GM23248 (cell line): Measurements from ENCODE around the gene ZPLD1. TPM values are rescaled to one million over a fixed set of nuclear protein-coding genes. Genes with fewer than 3 reads are reported as not detected.

Experiments
- DNase-seq: peaks from one replicate; pipeline ENCODE4 v3.0.0-alpha.2; 2015
- H2AFZ ChIP-seq: fragments of 200-600 bp; sonication (generic); 2 replicates; pipeline ENCODE4 v1.6.1; 2016; ENCODE audit warnings: antibody characterized with exemption
- H3F3A ChIP-seq: fragments of 200-600 bp; sonication (generic); 2 replicates; pipeline ENCODE4 v1.6.1; 2016; ENCODE audit warnings: mild to moderate bottlenecking, antibody characterized with exemption, mixed run types; ENCODE audit not compliant: insufficient read depth
- H3K27ac ChIP-seq: fragments of 200-600 bp; sonication (generic); 2 replicates; pipeline ENCODE4 v1.5.1; 2016; ENCODE audit warnings: mild to moderate bottlenecking
- H3K27me3 ChIP-seq: fragments of 200-600 bp; sonication (generic); replicated peaks from 2 replicates; pipeline ENCODE4 v1.6.1; 2016; ENCODE audit warnings: mild to moderate bottlenecking; ENCODE audit not compliant: insufficient read depth
- H3K36me3 ChIP-seq: fragments of 200-600 bp; sonication (generic); 2 replicates; pipeline ENCODE4 v1.6.1; 2016; ENCODE audit warnings: low read depth, mild to moderate bottlenecking
- H3K4me1 ChIP-seq: fragments of 200-600 bp; sonication (generic); 2 replicates; pipeline ENCODE4 v1.6.1; 2016; ENCODE audit warnings: mild to moderate bottlenecking; ENCODE audit not compliant: insufficient read depth
- H3K4me2 ChIP-seq: fragments of 200-600 bp; sonication (generic); one replicate; pipeline ENCODE4 v1.6.1; 2016; ENCODE audit warnings: mild to moderate bottlenecking; ENCODE audit not compliant: unreplicated experiment
- H3K4me3 ChIP-seq: fragments of 200-600 bp; sonication (generic); 2 replicates; pipeline ENCODE4 v1.5.1; 2016; ENCODE audit warnings: mild to moderate bottlenecking
- H3K79me2 ChIP-seq: fragments of 200-600 bp; sonication (generic); 2 replicates; pipeline ENCODE4 v1.6.1; 2016; ENCODE audit warnings: mild to moderate bottlenecking; ENCODE audit not compliant: insufficient read depth
- H3K9ac ChIP-seq: fragments of 200-600 bp; sonication (generic); 2 replicates; pipeline ENCODE4 v1.6.1; 2016; ENCODE audit warnings: mild to moderate bottlenecking
- H3K9me2 ChIP-seq: fragments of 200-600 bp; sonication (generic); 2 replicates; pipeline ENCODE4 v1.6.1; 2016; ENCODE audit warnings: mixed run types, mild to moderate bottlenecking, moderate library complexity; ENCODE audit not compliant: insufficient read depth
- H3K9me3 ChIP-seq: fragments of 200-600 bp; sonication (generic); one replicate; pipeline ENCODE4 v1.6.1; 2017; ENCODE audit warnings: low read depth
- H4K20me1 ChIP-seq: fragments of 200-600 bp; sonication (generic); 2 replicates; pipeline ENCODE4 v1.6.0; 2016; ENCODE audit not compliant: insufficient read depth
- EZH2 ChIP-seq: fragments of 200-600 bp; sonication (generic); IDR thresholded peaks from 2 replicates; pipeline ENCODE4 v1.6.1; 2018; ENCODE audit warnings: antibody characterized with exemption, mild to moderate bottlenecking; ENCODE audit not compliant: insufficient read depth, poor library complexity, severe bottlenecking
- EZH2phosphoT487 ChIP-seq: fragments of 200-600 bp; sonication (generic); IDR thresholded peaks from 2 replicates; pipeline ENCODE4 v1.6.1; 2018; ENCODE audit warnings: antibody characterized with exemption, moderate library complexity, mild to moderate bottlenecking, low read depth; ENCODE audit not compliant: insufficient read depth
- WGBS, 2 experiments: methylation state at CpG; one replicate each; pipeline ENCODE4 v1.1.6; 2015 to 2017; ENCODE audit warnings: low lambda C conversion rate in 2 of 2, low coverage in 1 of 2; ENCODE audit errors: missing lambda C conversion rate in 2 of 2; 5-methylcytosine and 5-hydroxymethylcytosine counted together
- in situ Hi-C: fragments of 300-500 bp; cut with MboI; formaldehyde crosslinking; loops from 2 replicates; pipeline ENCODE4 v1.15.0; 2020
- polyA plus RNA-seq: library from polyadenylated mRNA; unstranded; fragments of >200 nt; fragmentation: Nextera tagmentation; extraction: Ambion mirVana; gene quantifications from 2 replicates; pipeline ENCODE4 v1.2.1, GENCODE V29; 2016
- total RNA-seq: library from RNA; depleted of rRNA; stranded (reverse); fragments of >200 nt; shearing (Covaris generic); gene quantifications from 2 replicates; pipeline ENCODE4 v1.2.3, GENCODE V29; 2014

ZPLD1 gene
- total and polyA plus RNA-seq, 2 experiments from 2014 or later = 0.22 TPM; not detected in 1

DNA sequence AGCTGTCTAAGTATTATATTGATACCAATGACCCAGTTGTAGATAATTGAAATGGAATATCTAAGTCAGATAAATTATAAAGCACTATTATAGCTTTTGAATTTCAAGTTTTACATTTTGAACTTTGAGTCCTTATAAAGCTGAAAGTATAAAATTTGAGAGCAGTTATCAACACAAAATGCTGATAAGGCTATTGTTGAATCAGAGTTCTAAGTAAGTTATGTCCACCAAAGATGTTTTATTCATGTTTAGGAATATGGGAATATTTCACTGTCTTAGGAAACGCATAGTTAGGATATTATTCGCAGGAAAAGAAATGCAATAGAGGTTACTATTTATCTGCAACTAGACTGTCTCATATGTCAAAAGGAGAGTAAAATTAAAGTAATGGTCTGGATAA lies 29.4 kb downstream of the ZPLD1 start:
- Histone ChIP-seq H3F3A (no peaks in the 10 kb centered on the region), H3K4me2 (no peak overlapping the region), H3K9ac (no peak overlapping the region), H3K27ac (no peak overlapping the region), H3K9me3 (no peaks in the 10 kb centered on the region), H3K4me1 (no peaks in the 10 kb centered on the region), H3K4me3 (no peak overlapping the region), H3K79me2 (no peaks in the 10 kb centered on the region), H3K9me2 (no peaks in the 10 kb centered on the region), H3K27me3 (peaks cover 12% of the 10 kb centered on the region), H2AFZ (no peak overlapping the region), H4K20me1 (no peaks in the 10 kb centered on the region), H3K36me3 (no peaks in the 10 kb centered on the region)
- no peak for DNase-seq
- TF ChIP-seq EZH2phosphoT487 (no peak), EZH2 (no peak)
- WGBS, 2 experiments = 78 to 88% methylated on average over 2 of the region's 2 CpGs
- in situ Hi-C loops = no loop called here

DNA sequence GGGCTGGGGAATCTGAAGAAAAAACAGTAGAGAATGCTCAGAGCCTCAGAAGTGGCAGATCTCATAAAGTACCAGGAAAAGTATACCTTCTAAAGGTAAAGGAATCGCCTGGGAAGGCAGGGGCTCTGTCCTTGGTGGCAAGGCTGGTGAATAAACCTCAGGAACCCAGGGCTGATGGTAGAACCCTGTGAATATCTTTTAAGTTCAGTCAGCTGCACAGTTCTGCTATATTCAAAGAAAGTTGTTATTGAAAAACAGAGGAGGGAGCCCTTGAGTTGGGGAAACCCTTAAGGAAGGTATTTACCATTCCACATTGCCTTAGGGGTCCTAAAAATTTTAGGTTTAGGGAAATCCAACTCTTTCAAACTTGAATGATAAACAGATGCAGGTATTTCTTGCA lies 31.2 kb downstream of the ZPLD1 start:
- Histone ChIP-seq H3K9me2 (no peaks in the 10 kb centered on the region), H3K4me3 (no peak overlapping the region), H3K79me2 (no peaks in the 10 kb centered on the region), H3K4me2 (no peak overlapping the region), H3K27ac (no peak overlapping the region), H3K9me3 (no peaks in the 10 kb centered on the region), H3K36me3 (no peaks in the 10 kb centered on the region), H3K4me1 (no peaks in the 10 kb centered on the region), H2AFZ (no peak overlapping the region), H3F3A (no peaks in the 10 kb centered on the region), H3K9ac (no peak overlapping the region), H4K20me1 (no peaks in the 10 kb centered on the region), H3K27me3 (peaks cover 12% of the 10 kb centered on the region)
- TF ChIP-seq EZH2 = no peak
- TF ChIP-seq EZH2phosphoT487 = no peak
- in situ Hi-C loops = no loop called here
- DNase-seq = no peak
- WGBS, 2 experiments = 35 to 39% methylated on average over 1 of the region's 1 CpG

DNA sequence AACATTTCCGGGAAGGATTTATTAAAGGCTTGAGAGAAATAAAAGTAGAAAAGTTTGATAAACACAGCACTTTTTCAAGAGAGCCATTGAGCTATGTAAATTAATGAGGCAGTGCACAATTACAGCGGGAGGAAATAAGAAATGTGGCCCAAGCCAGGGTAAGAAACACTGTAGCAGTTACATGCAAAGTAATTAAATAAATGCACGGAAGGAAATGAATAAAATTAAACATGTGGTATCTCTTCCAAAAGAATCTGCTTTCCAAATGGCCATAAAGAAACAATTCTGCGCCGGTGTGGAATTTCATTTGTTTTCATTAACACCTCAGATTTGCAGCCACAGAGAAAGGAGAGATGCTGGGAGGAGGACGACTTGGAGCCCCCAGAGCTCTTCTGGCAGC lies 35.3 kb downstream of the ZPLD1 start:
- no peak for TF ChIP-seq EZH2phosphoT487
- TF ChIP-seq EZH2 = no peak
- no peaks in the 10 kb centered on the region for H3K9me3 ChIP-seq
- H3K9me2 ChIP-seq = no peaks in the 10 kb centered on the region
- H3K4me1 ChIP-seq = no peaks in the 10 kb centered on the region
- DNase-seq = no peak
- no peaks in the 10 kb centered on the region for H4K20me1 ChIP-seq
- in situ Hi-C loops = no loop called here
- H3K36me3 ChIP-seq = no peaks in the 10 kb centered on the region
- no peaks in the 10 kb centered on the region for H3F3A ChIP-seq
- no peak overlapping the region for H3K4me3 ChIP-seq
- no peak overlapping the region for H3K4me2 ChIP-seq
- H3K9ac ChIP-seq = no peak overlapping the region
- 24 to 28% methylated on average over 6 of the region's 6 CpGs for WGBS, 2 experiments
- no peaks in the 10 kb centered on the region for H3K79me2 ChIP-seq
- no peak overlapping the region for H3K27ac ChIP-seq
- peaks cover 12% of the 10 kb centered on the region for H3K27me3 ChIP-seq
- H2AFZ ChIP-seq = no peak overlapping the region

DNA sequence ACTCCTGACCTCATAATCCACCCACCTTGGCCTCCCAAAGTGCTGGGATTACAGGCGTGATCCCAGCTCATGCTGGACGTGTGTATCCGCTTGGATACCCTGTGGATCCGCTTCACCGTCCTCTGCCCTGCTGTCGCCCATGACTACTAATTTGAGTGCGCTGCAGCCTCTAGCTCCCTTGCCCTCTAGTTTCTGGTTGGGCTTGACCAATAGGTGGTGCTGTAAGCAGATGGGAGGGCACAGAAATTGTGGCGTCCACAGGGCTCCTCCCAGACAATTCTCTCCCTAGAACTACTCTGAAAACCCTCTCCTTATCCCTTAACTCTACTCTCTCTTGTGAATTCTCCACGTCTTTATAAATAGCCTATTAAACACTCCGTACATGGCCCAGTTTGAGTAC lies 36.2 kb downstream of the ZPLD1 start:
- TF ChIP-seq EZH2 = no peak
- TF ChIP-seq EZH2phosphoT487 = no peak
- WGBS, 2 experiments = 81 to 87% methylated on average over 10 of the region's 10 CpGs
- Histone ChIP-seq H3F3A (no peaks in the 10 kb centered on the region), H3K9me2 (no peaks in the 10 kb centered on the region), H3K79me2 (no peaks in the 10 kb centered on the region), H3K4me3 (no peak overlapping the region), H3K9me3 (no peaks in the 10 kb centered on the region), H3K27ac (no peak overlapping the region), H3K4me1 (no peaks in the 10 kb centered on the region), H3K9ac (no peak overlapping the region), H4K20me1 (no peaks in the 10 kb centered on the region), H2AFZ (no peak overlapping the region), H3K27me3 (peaks cover 12% of the 10 kb centered on the region), H3K36me3 (no peaks in the 10 kb centered on the region), H3K4me2 (no peak overlapping the region)
- in situ Hi-C loops = no loop called here
- DNase-seq = no peak

DNA sequence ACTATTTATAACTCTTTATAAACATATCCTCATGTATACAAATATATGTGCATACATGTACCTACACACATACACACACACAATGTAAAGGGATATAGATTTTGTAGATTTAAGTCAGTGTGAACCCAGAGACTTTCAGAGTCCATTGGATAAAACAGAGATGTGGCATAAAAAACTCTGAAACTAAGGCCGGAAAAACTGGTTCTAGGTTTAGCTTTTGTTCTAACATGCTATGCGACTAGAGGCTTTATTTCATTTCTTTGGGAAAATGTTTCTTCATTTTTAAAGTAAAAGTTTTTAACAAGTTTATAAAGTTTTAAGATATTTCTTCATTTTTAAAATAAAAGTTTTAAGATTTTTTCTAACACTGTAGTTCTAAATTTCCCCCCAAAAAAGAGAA lies 36.7 kb downstream of the ZPLD1 start:
- Histone ChIP-seq H3F3A (no peaks in the 10 kb centered on the region), H3K79me2 (no peaks in the 10 kb centered on the region), H3K36me3 (no peaks in the 10 kb centered on the region), H3K9me2 (no peaks in the 10 kb centered on the region), H4K20me1 (no peaks in the 10 kb centered on the region), H3K4me2 (no peak overlapping the region), H2AFZ (no peak overlapping the region), H3K4me3 (no peak overlapping the region), H3K9ac (no peak overlapping the region), H3K9me3 (no peaks in the 10 kb centered on the region), H3K4me1 (no peaks in the 10 kb centered on the region), H3K27ac (no peak overlapping the region), H3K27me3 (peaks cover 12% of the 10 kb centered on the region)
- in situ Hi-C loops = no loop called here
- no peak for DNase-seq
- WGBS, 2 experiments = 89 to 92% methylated on average over 2 of the region's 2 CpGs
- TF ChIP-seq EZH2phosphoT487 (no peak), EZH2 (no peak)
